HUES6 (cell line): ENCODE data around the gene PCDH9.

Source experiments
- H3K27ac ChIP-seq: 2 replicates; pipeline ENCODE4 v1.7.0; 2013; ENCODE audit warnings: low read depth, mild to moderate bottlenecking, low read length, inconsistent platforms
- H3K27me3 ChIP-seq: 2 replicates; pipeline ENCODE4 v1.6.1; 2013; ENCODE audit warnings: low read length; ENCODE audit not compliant: control insufficient read depth, insufficient read depth
- H3K36me3 ChIP-seq: 2 replicates; pipeline ENCODE4 v1.6.1; 2013; ENCODE audit warnings: low read length; ENCODE audit not compliant: control insufficient read depth, insufficient read depth
- H3K4me1 ChIP-seq: 2 replicates; pipeline ENCODE4 v1.6.1; 2013; ENCODE audit warnings: low read length; ENCODE audit not compliant: control insufficient read depth, insufficient read depth
- H3K4me3 ChIP-seq: 2 replicates; pipeline ENCODE4 v1.5.1; 2013; ENCODE audit warnings: low read depth, low read length
- H3K9ac ChIP-seq: one replicate; pipeline ENCODE4 v1.6.1; 2013; ENCODE audit warnings: mild to moderate bottlenecking, low read length
- H3K9me3 ChIP-seq: 2 replicates; pipeline ENCODE4 v1.6.1; 2013; ENCODE audit warnings: low read depth, low read length; ENCODE audit not compliant: control insufficient read depth, insufficient read depth

The PCDH9 gene

GRCh38 chr13:66659701-66660467, 570.3 kb downstream of the PCDH9 start:
- no peak overlapping the region for H3K4me3 ChIP-seq

DNA sequence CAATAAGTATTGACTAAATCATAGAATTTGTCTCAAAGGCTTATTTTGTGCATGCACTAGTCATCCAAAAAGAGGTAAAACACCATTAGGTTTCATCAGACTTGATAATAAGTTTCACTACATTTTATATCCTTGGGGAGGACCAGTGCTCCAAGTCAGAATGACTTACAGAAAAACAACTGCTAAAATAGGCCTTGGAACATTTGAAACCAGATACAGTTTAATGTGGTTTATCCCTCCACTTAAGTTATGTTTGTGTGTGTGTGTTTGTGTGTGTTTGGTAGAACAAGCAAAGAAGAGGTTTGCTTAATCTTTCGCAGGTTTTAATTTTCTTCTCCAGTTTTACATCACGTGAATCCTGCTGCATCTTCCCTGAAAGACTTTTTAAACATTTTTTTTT, 570.9 kb downstream of the PCDH9 start:
- H3K27ac ChIP-seq, result no peak overlapping the region
- no peak overlapping the region for H3K4me3 ChIP-seq
- H3K27me3 ChIP-seq, result no peaks in the 10 kb centered on the region
- H3K4me1 ChIP-seq, result peaks cover 3% of the 10 kb centered on the region; the same call in 1 of the 2 replicates
- H3K9me3 ChIP-seq, result no peaks in the 10 kb centered on the region
- no peak overlapping the region for H3K9ac ChIP-seq
- no peaks in the 10 kb centered on the region for H3K36me3 ChIP-seq

More at GRCh38 chr13:66659701-66660467, 570.3 kb downstream of the PCDH9 start:
- no peak overlapping the region for H3K27ac ChIP-seq
- H3K9me3 ChIP-seq, result no peaks in the 10 kb centered on the region
- H3K36me3 ChIP-seq, result no peaks in the 10 kb centered on the region
- no peaks in the 10 kb centered on the region for H3K27me3 ChIP-seq
- peaks cover 3% of the 10 kb centered on the region; the same call in 1 of the 2 replicates for H3K4me1 ChIP-seq
- no peak overlapping the region for H3K9ac ChIP-seq

GRCh38 chr13:66657165-66657881, 572.8 kb downstream of the PCDH9 start:
- Histone ChIP-seq H3K9ac (no peak overlapping the region), H3K27ac (no peak overlapping the region), H3K4me1 (peaks cover 3% of the 10 kb centered on the region; the same call in 1 of the 2 replicates), H3K9me3 (no peaks in the 10 kb centered on the region), H3K36me3 (no peaks in the 10 kb centered on the region), H3K4me3 (no peak overlapping the region), H3K27me3 (no peaks in the 10 kb centered on the region)

- H3K9me3 ChIP-seq, result no peaks in the 10 kb centered on the region
- H3K9ac ChIP-seq, result no peak overlapping the region
- no peaks in the 10 kb centered on the region for H3K36me3 ChIP-seq
- no peaks in the 10 kb centered on the region for H3K27me3 ChIP-seq
- H3K27ac ChIP-seq, result no peak overlapping the region
- peaks cover 3% of the 10 kb centered on the region; the same call in 1 of the 2 replicates for H3K4me1 ChIP-seq
- no peak overlapping the region for H3K4me3 ChIP-seq
These were observed 574.2 kb downstream of the PCDH9 start for GRCh38 chr13:66655847-66656454.

DNA sequence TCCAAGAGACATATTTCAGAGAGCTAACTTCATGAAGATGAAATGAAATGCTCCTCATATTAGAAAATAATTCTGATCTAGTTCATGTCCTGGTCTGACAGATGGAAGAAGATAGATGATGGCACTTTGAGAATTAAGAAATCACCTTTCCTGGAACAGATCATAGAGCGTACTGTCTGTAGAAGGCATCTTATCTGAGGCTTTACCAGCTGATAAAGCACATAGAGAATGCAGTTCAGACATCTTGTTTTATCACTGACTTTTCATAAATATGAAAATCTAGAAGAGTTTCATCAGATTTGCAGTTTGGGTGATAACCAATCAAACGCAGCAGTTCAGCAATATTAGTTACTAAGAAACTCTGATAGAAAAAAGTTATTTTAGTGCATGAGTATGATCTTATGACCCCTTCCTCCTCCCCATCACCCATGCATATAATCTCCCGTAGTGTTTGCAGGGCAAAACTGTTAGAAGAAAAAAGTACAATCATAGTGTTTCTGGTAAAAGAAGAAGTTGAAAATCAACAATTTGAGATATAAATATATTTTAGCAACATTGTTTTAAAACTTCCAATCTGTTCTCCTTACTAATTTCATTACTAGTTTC, 585.2 kb downstream of the PCDH9 start:
- Histone ChIP-seq H3K27me3 (no peaks in the 10 kb centered on the region), H3K9me3 (no peaks in the 10 kb centered on the region), H3K27ac (no peak overlapping the region), H3K4me3 (no peak overlapping the region), H3K36me3 (no peaks in the 10 kb centered on the region), H3K4me1 (no peaks in the 10 kb centered on the region), H3K9ac (no peak overlapping the region)

GRCh38 chr13:66640231-66640630, 589.9 kb downstream of the PCDH9 start:
- Histone ChIP-seq H3K27me3 (no peaks in the 10 kb centered on the region), H3K9me3 (no peaks in the 10 kb centered on the region), H3K4me1 (no peaks in the 10 kb centered on the region), H3K4me3 (no peak overlapping the region), H3K27ac (no peak overlapping the region), H3K36me3 (no peaks in the 10 kb centered on the region), H3K9ac (no peak overlapping the region)

DNA sequence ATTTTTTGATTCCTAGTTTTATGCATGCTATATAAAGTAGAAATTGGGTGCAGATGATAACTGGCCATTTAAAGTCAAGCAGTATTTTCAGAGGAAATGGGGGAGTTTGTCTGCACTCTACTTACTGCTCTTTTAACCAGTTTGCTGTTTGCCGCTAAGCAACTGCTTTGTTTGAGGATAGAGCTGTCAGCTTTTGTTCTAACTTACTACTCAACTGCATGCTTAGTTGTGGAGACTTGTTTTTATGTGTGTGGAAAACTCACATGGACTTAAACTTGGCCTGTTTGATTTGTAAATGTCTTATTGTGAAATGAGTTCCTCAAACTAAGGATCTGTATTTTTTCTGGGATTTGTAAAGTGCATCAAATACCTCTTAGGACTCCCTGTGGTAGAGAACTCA, 591.1 kb downstream of the PCDH9 start:
- H3K9me3 ChIP-seq, result no peaks in the 10 kb centered on the region
- H3K4me3 ChIP-seq, result no peak overlapping the region
- no peaks in the 10 kb centered on the region for H3K4me1 ChIP-seq
- no peak overlapping the region for H3K27ac ChIP-seq
- H3K9ac ChIP-seq, result no peak overlapping the region
- no peaks in the 10 kb centered on the region for H3K36me3 ChIP-seq
- H3K27me3 ChIP-seq, result no peaks in the 10 kb centered on the region

- Histone ChIP-seq H3K9ac (no peak overlapping the region), H3K27ac (no peak overlapping the region), H3K4me1 (no peaks in the 10 kb centered on the region), H3K4me3 (no peak overlapping the region), H3K36me3 (no peaks in the 10 kb centered on the region), H3K9me3 (no peaks in the 10 kb centered on the region), H3K27me3 (no peaks in the 10 kb centered on the region)
These were observed 594.6 kb downstream of the PCDH9 start for GRCh38 chr13:66635526-66635925.

GRCh38 chr13:66634384-66634783, 595.8 kb downstream of the PCDH9 start:
- Histone ChIP-seq H3K9ac (no peak overlapping the region), H3K4me1 (no peaks in the 10 kb centered on the region), H3K36me3 (no peaks in the 10 kb centered on the region), H3K4me3 (no peak overlapping the region), H3K27ac (no peak overlapping the region), H3K9me3 (peaks cover 6% of the 10 kb centered on the region), H3K27me3 (no peaks in the 10 kb centered on the region)

GRCh38 chr13:66627512-66627911, 602.6 kb downstream of the PCDH9 start:
- Histone ChIP-seq H3K9me3 (peaks cover 9% of the 10 kb centered on the region), H3K9ac (no peak overlapping the region), H3K27ac (no peak overlapping the region), H3K4me3 (no peak overlapping the region), H3K27me3 (no peaks in the 10 kb centered on the region), H3K36me3 (no peaks in the 10 kb centered on the region), H3K4me1 (no peaks in the 10 kb centered on the region)
